Middle frontal gyrus (tissue), 1 donor: ENCODE results near the gene STX5.
"Not testable (repeated sequence)": the region's sequence is repeated elsewhere in the genome, so short reads cannot be mapped to it uniquely, and the experiment has no call there.

Experiments
- DNase-seq: peaks from one replicate; pipeline ENCODE4 v3.0.0-alpha.2; 2015; ENCODE audit warnings: low spot score; ENCODE audit errors: extremely low spot score

STX5 gene

GRCh38 chr11:62832336-62833234 lies 734 bp upstream of the STX5 start, which contains the start of gene TEX54:
TSS of gene TEX54 (minus strand) at chr11:62832841.
- DNase-seq: no peak

- no peak for DNase-seq
Measured at GRCh38 chr11:62830904-62831519, 839 bp downstream of the STX5 start.

- not testable (repeated sequence) for DNase-seq
Measured at GRCh38 chr11:62828130-62828529, 3.7 kb downstream of the STX5 start.

- DNase-seq: no peak
Measured at GRCh38 chr11:62823677-62824076, 8.2 kb downstream of the STX5 start.

- no peak for DNase-seq
Measured at GRCh38 chr11:62817129-62817528, 14.7 kb downstream of the STX5 start.

- DNase-seq: no peak
Measured at GRCh38 chr11:62816557-62816956, 15.3 kb downstream of the STX5 start.

- DNase-seq: no peak
Measured at GRCh38 chr11:62811659-62812058, 20.2 kb downstream of the STX5 start.

GRCh38 chr11:62810748-62811147 lies 21.1 kb downstream of the STX5 start:
- no peak for DNase-seq

GRCh38 chr11:62806611-62807121 lies 25.2 kb downstream of the STX5 start:
- DNase-seq: no peak

GRCh38 chr11:62805961-62806441 lies 25.9 kb downstream of the STX5 start:
- DNase-seq: no peak

- peak; percentile 95 for DNase-seq
Measured at GRCh38 chr11:62805076-62805892, 26.6 kb downstream of the STX5 start, which contains the start of gene NXF1. TSS of gene NXF1 (minus strand) at chr11:62805440. CDS start at chr11:62805356, 84 bp downstream.

GRCh38 chr11:62804310-62805075 lies 27.4 kb downstream of the STX5 start:
- no peak for DNase-seq

GRCh38 chr11:62801071-62801470 lies 30.8 kb downstream of the STX5 start:
- no peak for DNase-seq

- no peak for DNase-seq
Measured at GRCh38 chr11:62799486-62799885, 32.4 kb downstream of the STX5 start.

- DNase-seq: no peak
Measured at GRCh38 chr11:62796281-62796680, 35.6 kb downstream of the STX5 start.

- no peak for DNase-seq
Measured at GRCh38 chr11:62794201-62794775, 37.6 kb downstream of the STX5 start.

- no peak for DNase-seq
Measured at GRCh38 chr11:62792202-62792575, 39.7 kb downstream of the STX5 start.

- DNase-seq: peak; percentile 79
Measured at GRCh38 chr11:62791501-62792201, 40.2 kb downstream of the STX5 start, which contains the start of gene TMEM223. TSS of gene TMEM223 (minus strand) at chr11:62792006. CDS start at chr11:62791994, 12 bp downstream.

GRCh38 chr11:62789576-62789975 lies 42.3 kb downstream of the STX5 start:
- DNase-seq: no peak
